PFSK-1 (cell line): ENCODE measurements around the gene HERC6.

Experiments used
- POLR2AphosphoS5 ChIP-seq: IDR thresholded peaks from 2 replicates; pipeline ENCODE4 v1.6.1; 2012; ENCODE audit warnings: low read depth, mild to moderate bottlenecking, control low read depth, low read length, moderate library complexity
- REST ChIP-seq, 2 experiments: IDR thresholded peaks; 2 replicates each; pipeline versions ENCODE4 v1.6.1 to v1.8.0; 2011 to 2012; ENCODE audit warnings: low read depth in 2 of 2, low read length in 2 of 2, control low read depth in 1 of 2, inconsistent platforms in 1 of 2, mild to moderate bottlenecking in 1 of 2, moderate library complexity in 1 of 2; ENCODE audit not compliant: insufficient read depth in 1 of 2
- SIN3A ChIP-seq: IDR thresholded peaks from 2 replicates; pipeline ENCODE4 v1.6.1; 2012; ENCODE audit warnings: mild to moderate bottlenecking, low read length, moderate library complexity, borderline replicate concordance; ENCODE audit not compliant: insufficient read depth
- TAF1 ChIP-seq: IDR thresholded peaks from 2 replicates; pipeline ENCODE4 v1.6.1; 2012; ENCODE audit warnings: low read length, control low read depth, borderline replicate concordance; ENCODE audit not compliant: insufficient read depth

- TF ChIP-seq POLR2AphosphoS5 (no peak), TAF1 (no peak), SIN3A (no peak), REST (IDR thresholded peaks at IDR 0.05; ENCODE audit: insufficient read depth in 1 of 2, low read depth in 2 of 2, low read length in 2 of 2) (no peak)
Observed at GRCh38 chr4:88435987-88436693, 57.5 kb downstream of the HERC6 start.
